K562 (cell line): Measurements from ENCODE around the gene TUBB2A. TPM values are rescaled to one million over a fixed set of nuclear protein-coding genes. Genes with fewer than 3 reads are reported as not detected.

Experiments
- ARNT ChIP-seq, 2 experiments: fragments of 450-650 bp; IDR thresholded peaks; 2 replicates each; pipeline ENCODE4 v1.6.1; 2016; ENCODE audit warnings: mild to moderate bottlenecking in 1 of 2
- GTF2F1 ChIP-seq: IDR thresholded peaks from 2 replicates; pipeline ENCODE4 v1.6.1; 2011; ENCODE audit warnings: low read depth, low read length, improper control_type of control experiment
- HEY1 ChIP-seq: fragments of 250-450 bp; sonication (Bioruptor Pico); IDR thresholded peaks from 2 replicates; pipeline ENCODE4 v1.5.0; 2020; ENCODE audit warnings: mild to moderate bottlenecking, moderate library complexity, borderline replicate concordance
- HOMEZ ChIP-seq: fragments of 250-450 bp; sonication (Bioruptor Pico); IDR thresholded peaks from 2 replicates; pipeline ENCODE4 v1.4.0; 2020; ENCODE audit warnings: mild to moderate bottlenecking, moderate library complexity
- MTF1 ChIP-seq: fragments of 250-450 bp; sonication (Bioruptor Pico); IDR thresholded peaks from 2 replicates; pipeline ENCODE4 v1.9.0; 2021; ENCODE audit warnings: moderate library complexity, mild to moderate bottlenecking, inconsistent platforms, borderline replicate concordance
- PCBP1 ChIP-seq: fragments of 200-400 bp; formaldehyde crosslinking; IDR thresholded peaks from 2 replicates; pipeline ENCODE4 v1.6.1; 2018; ENCODE audit warnings: mild to moderate bottlenecking, low read depth, low read length; ENCODE audit not compliant: poor library complexity, severe bottlenecking
- PHB2 ChIP-seq: fragments of 450-650 bp; IDR thresholded peaks from 2 replicates; pipeline ENCODE4 v1.6.1; 2017; ENCODE audit warnings: low read depth
- PHF8 ChIP-seq: fragments of 200-600 bp; sonication (generic); IDR thresholded peaks from 2 replicates; pipeline ENCODE4 v1.6.1; 2012; ENCODE audit warnings: mixed run types, mild to moderate bottlenecking, inconsistent platforms, low read length, moderate library complexity, borderline replicate concordance
- PRMT5 ChIP-seq: sonication (generic); formaldehyde crosslinking; IDR thresholded peaks from 2 replicates; pipeline ENCODE4 v1.5.0; 2020; ENCODE audit warnings: missing genetic modification reagents
- ZNF449 ChIP-seq: fragments of 250-450 bp; sonication (Bioruptor Pico); IDR thresholded peaks from 2 replicates; pipeline ENCODE4 v1.8.0; 2022; ENCODE audit warnings: moderate library complexity, mild to moderate bottlenecking, inconsistent platforms
- ZNF740 ChIP-seq, 3 experiments: fragments of 200-800 bp in 1 of 3; sonication (Bioruptor generic) in 1 of 3; sonication (generic) in 1 of 3; formaldehyde crosslinking in 1 of 3; IDR thresholded peaks; 2 replicates each; pipeline versions ENCODE4 v1.6.1 to v1.8.0; 2016 to 2022; ENCODE audit warnings: mild to moderate bottlenecking in 2 of 3, missing compliant biosample characterization in 2 of 3, missing genetic modification characterization in 2 of 3, missing genetic modification reagents in 1 of 3
- polyA plus RNA-seq, 8 experiments: library from polyadenylated mRNA; depleted of rRNA in 4 of 8; stranded (reverse) in 5 of 8; unstranded in 3 of 8; fragments of >200 nt; fragmentation: Nextera tagmentation in 2 of 8; fragmentation: Illumina TruSeq in 1 of 8; extraction: Ambion mirVana in 2 of 8; extraction: Trizol in 1 of 8; gene quantifications; 2 replicates each; pipeline versions ENCODE4 v1.2.1 to v1.2.3, GENCODE V29; 2011 to 2014; ENCODE audit warnings: inconsistent platforms in 1 of 8, missing spikeins in 1 of 8
- total RNA-seq, 7 experiments: library from RNA; depleted of rRNA in 6 of 7; stranded (reverse); fragments of >200 nt in 6 of 7; fragmentation: Illumina TruSeq in 2 of 7; extraction: Trizol in 2 of 7; gene quantifications; 2 replicates each; pipeline versions ENCODE4 v1.2.1 to v1.2.3, GENCODE V29; 2011 to 2021; ENCODE audit warnings: low replicate concordance in 1 of 7
- TF ChIP-seq, protein P1 (sequence below): sonication (generic); formaldehyde crosslinking; IDR thresholded peaks from 2 replicates; pipeline ENCODE4 v1.8.1; 2023; ENCODE audit warnings: mild to moderate bottlenecking, missing genetic modification reagents, moderate library complexity
- TF ChIP-seq, protein P2 (sequence below), 2 experiments: fragments of 450-650 bp; IDR thresholded peaks; 2 replicates each; pipeline ENCODE4 v1.6.1; 2018; ENCODE audit warnings: mild to moderate bottlenecking in 2 of 2, low read depth in 1 of 2; ENCODE audit not compliant: partially characterized antibody in 2 of 2
- TF ChIP-seq, protein P3 (sequence below), 2 experiments: fragments of 450-650 bp; IDR thresholded peaks; 2 replicates each; pipeline ENCODE4 v1.6.1; 2016

TUBB2A gene
- total and polyA plus RNA-seq, 9 of the 15 experiments (the other 6 are each of a cell fraction or from before 2014, with no cell fraction given), result 3.6 to 92.1 (median 45.6) TPM

DNA sequence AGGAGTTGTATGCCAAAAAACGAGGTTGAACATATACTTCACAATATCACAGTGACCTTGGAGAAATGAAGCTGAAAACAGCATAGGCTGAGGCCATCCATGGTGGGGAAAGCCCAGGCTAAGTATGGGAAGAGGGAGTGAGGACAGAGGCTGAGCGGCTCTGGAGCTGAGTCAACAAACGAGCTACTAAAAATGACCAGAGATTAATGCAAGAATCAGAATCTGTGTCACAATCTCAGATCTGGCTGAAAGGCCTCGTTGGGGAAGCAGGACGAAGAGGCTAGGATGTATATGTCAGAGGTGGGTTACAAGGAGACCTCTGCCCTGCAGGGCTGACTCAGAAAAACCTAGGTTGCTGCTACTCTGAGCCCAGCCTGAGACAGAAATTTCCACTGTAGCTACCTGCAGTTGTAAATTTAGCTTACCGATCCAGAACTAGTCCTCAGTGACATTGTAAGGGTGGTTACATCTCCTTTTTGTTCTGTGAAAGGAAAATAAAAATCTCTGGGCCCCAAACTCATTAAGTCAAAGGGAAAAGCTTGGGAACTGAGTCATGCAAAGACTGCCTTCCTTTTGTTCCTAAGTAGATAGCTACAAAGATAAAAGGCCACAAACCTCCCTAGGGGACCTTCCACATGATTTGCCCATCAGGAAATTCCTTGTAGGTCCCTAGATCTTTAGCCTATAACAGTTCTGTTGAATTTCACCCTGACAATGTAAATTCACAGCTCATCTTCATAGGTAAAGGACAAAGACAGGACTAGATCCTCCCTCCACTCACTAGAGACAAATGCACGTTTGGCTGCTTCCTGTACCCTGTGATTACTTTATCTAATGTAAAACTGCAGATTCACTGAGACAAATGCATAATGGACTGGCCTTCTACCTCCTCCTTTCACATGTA, 8.5 kb upstream of the TUBB2A start (continued):
- TF ChIP-seq ZNF740 (CRISPR knock-in tag; IDR thresholded peaks at IDR 0.05) (no peak), ZNF740 (tag; IDR thresholded peaks at IDR 0.05) (no peak), HEY1 (no peak), MTF1 (CRISPR knock-in tag) (no peak), PRMT5 (no peak), GTF2F1 (no peak), ZNF449 (no peak), PCBP1 (no peak), HOMEZ (no peak), PHF8 (peak; percentile 21; the same call in 1 of the 2 replicates), ARNT (IDR thresholded peaks at IDR 0.05) (no peak; a peak in 1 of 4 replicates), PHB2 (no peak)
- TF ChIP-seq, protein P1, sequence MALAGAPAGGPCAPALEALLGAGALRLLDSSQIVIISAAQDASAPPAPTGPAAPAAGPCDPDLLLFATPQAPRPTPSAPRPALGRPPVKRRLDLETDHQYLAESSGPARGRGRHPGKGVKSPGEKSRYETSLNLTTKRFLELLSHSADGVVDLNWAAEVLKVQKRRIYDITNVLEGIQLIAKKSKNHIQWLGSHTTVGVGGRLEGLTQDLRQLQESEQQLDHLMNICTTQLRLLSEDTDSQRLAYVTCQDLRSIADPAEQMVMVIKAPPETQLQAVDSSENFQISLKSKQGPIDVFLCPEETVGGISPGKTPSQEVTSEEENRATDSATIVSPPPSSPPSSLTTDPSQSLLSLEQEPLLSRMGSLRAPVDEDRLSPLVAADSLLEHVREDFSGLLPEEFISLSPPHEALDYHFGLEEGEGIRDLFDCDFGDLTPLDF (CRISPR knock-in tag), result no peak
- TF ChIP-seq, protein P2, sequence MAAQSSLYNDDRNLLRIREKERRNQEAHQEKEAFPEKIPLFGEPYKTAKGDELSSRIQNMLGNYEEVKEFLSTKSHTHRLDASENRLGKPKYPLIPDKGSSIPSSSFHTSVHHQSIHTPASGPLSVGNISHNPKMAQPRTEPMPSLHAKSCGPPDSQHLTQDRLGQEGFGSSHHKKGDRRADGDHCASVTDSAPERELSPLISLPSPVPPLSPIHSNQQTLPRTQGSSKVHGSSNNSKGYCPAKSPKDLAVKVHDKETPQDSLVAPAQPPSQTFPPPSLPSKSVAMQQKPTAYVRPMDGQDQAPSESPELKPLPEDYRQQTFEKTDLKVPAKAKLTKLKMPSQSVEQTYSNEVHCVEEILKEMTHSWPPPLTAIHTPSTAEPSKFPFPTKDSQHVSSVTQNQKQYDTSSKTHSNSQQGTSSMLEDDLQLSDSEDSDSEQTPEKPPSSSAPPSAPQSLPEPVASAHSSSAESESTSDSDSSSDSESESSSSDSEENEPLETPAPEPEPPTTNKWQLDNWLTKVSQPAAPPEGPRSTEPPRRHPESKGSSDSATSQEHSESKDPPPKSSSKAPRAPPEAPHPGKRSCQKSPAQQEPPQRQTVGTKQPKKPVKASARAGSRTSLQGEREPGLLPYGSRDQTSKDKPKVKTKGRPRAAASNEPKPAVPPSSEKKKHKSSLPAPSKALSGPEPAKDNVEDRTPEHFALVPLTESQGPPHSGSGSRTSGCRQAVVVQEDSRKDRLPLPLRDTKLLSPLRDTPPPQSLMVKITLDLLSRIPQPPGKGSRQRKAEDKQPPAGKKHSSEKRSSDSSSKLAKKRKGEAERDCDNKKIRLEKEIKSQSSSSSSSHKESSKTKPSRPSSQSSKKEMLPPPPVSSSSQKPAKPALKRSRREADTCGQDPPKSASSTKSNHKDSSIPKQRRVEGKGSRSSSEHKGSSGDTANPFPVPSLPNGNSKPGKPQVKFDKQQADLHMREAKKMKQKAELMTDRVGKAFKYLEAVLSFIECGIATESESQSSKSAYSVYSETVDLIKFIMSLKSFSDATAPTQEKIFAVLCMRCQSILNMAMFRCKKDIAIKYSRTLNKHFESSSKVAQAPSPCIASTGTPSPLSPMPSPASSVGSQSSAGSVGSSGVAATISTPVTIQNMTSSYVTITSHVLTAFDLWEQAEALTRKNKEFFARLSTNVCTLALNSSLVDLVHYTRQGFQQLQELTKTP (IDR thresholded peaks at IDR 0.05; ENCODE audit: low read depth in 1 of 2, partially characterized antibody in 2 of 2), result no peak
- TF ChIP-seq, protein P3, sequence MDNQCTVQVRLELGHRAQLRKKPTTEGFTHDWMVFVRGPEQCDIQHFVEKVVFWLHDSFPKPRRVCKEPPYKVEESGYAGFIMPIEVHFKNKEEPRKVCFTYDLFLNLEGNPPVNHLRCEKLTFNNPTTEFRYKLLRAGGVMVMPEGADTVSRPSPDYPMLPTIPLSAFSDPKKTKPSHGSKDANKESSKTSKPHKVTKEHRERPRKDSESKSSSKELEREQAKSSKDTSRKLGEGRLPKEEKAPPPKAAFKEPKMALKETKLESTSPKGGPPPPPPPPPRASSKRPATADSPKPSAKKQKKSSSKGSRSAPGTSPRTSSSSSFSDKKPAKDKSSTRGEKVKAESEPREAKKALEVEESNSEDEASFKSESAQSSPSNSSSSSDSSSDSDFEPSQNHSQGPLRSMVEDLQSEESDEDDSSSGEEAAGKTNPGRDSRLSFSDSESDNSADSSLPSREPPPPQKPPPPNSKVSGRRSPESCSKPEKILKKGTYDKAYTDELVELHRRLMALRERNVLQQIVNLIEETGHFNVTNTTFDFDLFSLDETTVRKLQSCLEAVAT (IDR thresholded peaks at IDR 0.05), result no peak
